Measurements from ENCODE around the gene PRTN3.
"Not testable (repeated sequence)": the region's sequence is repeated elsewhere in the genome, so short reads cannot be mapped to it uniquely, and the experiment has no call there.

The PRTN3 gene

DNA sequence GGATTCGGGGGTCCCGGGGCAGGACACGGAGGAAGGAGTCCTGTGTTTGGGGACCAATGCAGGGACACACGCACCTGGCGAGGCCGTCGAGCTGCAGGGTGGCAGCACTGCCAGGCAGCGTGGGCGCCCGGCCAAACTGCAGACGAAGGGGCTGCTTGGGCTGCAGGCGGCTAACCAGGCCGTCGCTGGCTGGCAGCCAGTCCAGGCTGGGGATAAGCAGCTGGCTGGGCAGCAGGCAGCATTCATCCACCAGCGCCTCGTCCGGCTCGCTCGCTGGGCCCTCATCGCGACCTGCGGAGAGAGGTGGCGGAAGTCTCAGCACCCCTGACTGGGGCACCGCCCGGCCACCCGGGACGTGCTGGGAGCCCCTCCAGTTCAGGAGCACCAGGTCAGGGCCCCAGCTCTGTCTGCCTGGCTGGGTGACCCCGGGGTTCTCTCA lies 30.2 kb downstream of the PRTN3 start:
- Mint-ChIP-seq H3K4me1 (ENCODE audit: low read depth) (peaks cover 5% of the 10 kb centered on the region), H3K9me3 (no peaks in the 10 kb centered on the region), H3K36me3 (ENCODE audit: low read depth) (peaks cover 13% of the 10 kb centered on the region), H3K27me3 (ENCODE audit: low read depth) (no peaks in the 10 kb centered on the region), H3K4me3 (no peak overlapping the region), H3K27ac (no peak overlapping the region)

DNA sequence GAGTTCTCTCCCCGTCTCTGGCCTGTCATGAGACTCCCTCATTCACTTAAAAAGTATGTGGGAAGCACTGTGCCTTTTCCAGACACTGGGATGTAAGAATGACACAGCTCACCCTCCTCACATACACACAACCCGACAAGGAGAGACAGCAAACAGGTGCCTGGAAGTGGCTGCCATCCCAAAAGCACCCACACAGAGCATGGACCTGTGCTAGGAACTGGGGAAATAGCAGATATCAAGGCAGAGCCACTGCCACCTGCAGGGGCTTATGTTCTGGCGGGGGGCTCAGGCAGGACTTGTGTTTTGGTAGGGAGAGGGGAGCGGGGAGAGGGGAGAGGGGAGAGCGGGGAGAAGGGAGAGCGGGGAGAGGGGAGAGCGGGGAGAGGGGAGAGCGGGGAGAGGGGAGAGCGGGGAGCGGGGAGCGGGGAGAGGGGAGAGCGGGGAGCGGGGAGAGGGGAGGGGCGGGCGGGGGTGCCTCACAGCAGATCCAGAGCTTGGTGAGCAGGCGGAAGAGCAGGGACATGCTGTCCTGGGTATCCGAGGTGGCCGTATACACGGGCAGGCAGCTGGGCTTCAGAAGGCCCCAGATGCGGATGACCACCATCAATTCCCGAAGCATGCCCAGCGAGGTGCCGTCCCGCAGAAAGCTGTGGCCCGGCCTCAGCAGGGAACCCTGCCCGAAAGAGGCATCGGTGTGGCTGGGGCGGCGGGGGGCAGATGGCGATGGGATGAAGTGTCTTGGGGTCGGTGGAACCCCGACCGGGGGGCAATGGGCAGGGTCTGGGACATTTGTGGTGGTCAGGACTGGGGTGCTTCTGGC lies 30.9 kb downstream of the PRTN3 start:
- no peaks in the 10 kb centered on the region for H3K27me3 Mint-ChIP-seq (ENCODE audit: low read depth)
- no peaks in the 10 kb centered on the region for H3K9me3 Mint-ChIP-seq
- peak overlapping the region; percentile 86 for H3K27ac Mint-ChIP-seq
- peak overlapping the region; percentile 77 for H3K4me3 Mint-ChIP-seq
- H3K4me1 Mint-ChIP-seq (ENCODE audit: low read depth): peaks cover 5% of the 10 kb centered on the region
- peaks cover 14% of the 10 kb centered on the region for H3K36me3 Mint-ChIP-seq (ENCODE audit: low read depth)

- no peaks in the 10 kb centered on the region for H3K27me3 Mint-ChIP-seq (ENCODE audit: low read depth)
- H3K27ac Mint-ChIP-seq: peak overlapping the region; percentile 86
- H3K4me3 Mint-ChIP-seq: peak overlapping the region; percentile 77
- H3K4me1 Mint-ChIP-seq (ENCODE audit: low read depth): peaks cover 5% of the 10 kb centered on the region
- H3K36me3 Mint-ChIP-seq (ENCODE audit: low read depth): peaks cover 12% of the 10 kb centered on the region
- H3K9me3 Mint-ChIP-seq: no peaks in the 10 kb centered on the region
Observed at GRCh38 chr19:872266-872951, 31.6 kb downstream of the PRTN3 start.

DNA sequence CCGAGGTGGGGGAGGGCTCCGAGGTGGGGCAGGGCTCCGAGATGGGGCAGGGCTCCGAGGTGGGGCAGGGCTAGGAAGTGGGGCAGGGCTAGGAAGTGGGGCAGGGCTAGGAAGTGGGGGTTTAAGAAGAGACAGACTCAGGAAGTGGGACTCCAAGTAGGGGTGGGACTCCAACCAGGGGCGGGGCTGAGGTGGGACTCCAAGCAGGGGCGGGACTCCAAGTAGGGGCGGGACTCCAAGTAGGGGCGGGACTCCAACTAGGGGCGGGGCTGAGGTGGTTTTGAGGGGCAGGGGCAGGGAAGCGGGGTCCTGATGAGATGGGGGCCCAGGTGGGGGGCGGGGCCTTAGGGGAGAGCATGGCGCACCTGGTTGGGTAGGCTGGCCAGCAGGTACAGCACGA lies 32.3 kb downstream of the PRTN3 start:
- Mint-ChIP-seq H3K4me3 (peak overlapping the region; percentile 64), H3K27me3 (ENCODE audit: low read depth) (no peaks in the 10 kb centered on the region), H3K4me1 (ENCODE audit: low read depth) (peaks cover 5% of the 10 kb centered on the region), H3K27ac (peak overlapping the region; percentile 83), H3K9me3 (no peaks in the 10 kb centered on the region), H3K36me3 (ENCODE audit: low read depth) (peaks cover 9% of the 10 kb centered on the region)

- H3K9me3 Mint-ChIP-seq: no peaks in the 10 kb centered on the region
- H3K36me3 Mint-ChIP-seq (ENCODE audit: low read depth): peaks cover 9% of the 10 kb centered on the region
- no peaks in the 10 kb centered on the region for H3K27me3 Mint-ChIP-seq (ENCODE audit: low read depth)
- peaks cover 5% of the 10 kb centered on the region for H3K4me1 Mint-ChIP-seq (ENCODE audit: low read depth)
- H3K27ac Mint-ChIP-seq: no peak overlapping the region
- no peak overlapping the region for H3K4me3 Mint-ChIP-seq
Observed at GRCh38 chr19:873561-874041, 32.8 kb downstream of the PRTN3 start.

DNA sequence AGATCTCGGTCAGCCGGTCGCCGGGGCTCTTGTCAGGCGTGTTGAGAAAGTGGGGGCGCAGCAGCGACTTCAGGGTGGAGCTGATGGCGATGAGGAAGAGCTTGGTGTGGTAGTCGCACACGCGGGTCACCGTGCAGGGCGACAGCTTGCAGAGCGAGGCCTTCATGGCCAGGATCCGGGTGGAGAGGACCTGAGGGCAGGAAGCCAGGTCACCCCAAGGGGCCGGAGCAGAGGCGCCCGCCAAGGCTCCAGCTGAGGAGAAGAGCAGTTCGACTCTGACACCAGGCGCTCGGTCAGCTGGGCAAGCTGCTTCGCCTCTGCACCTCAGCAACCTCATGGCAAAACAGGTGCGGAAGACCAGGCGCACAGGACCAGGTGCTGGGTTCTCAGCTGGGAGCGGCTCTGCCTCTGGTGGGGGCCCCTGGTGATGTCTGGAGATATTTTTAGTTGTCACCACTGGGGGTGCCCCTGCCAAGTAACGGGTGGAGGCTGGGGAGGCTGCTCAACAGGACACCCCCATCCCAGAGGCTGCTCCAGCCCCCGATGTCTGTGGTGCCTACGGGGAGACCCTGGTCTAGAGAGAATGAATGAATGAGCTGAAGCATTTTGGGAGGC lies 34.6 kb downstream of the PRTN3 start:
- peaks cover 8% of the 10 kb centered on the region for H3K36me3 Mint-ChIP-seq (ENCODE audit: low read depth)
- H3K27ac Mint-ChIP-seq: no peak overlapping the region
- peaks cover 5% of the 10 kb centered on the region for H3K4me1 Mint-ChIP-seq (ENCODE audit: low read depth)
- H3K4me3 Mint-ChIP-seq: no peak overlapping the region
- H3K9me3 Mint-ChIP-seq: no peaks in the 10 kb centered on the region
- no peaks in the 10 kb centered on the region for H3K27me3 Mint-ChIP-seq (ENCODE audit: low read depth)

GRCh38 chr19:876089-876488 lies 35.3 kb downstream of the PRTN3 start:
- Mint-ChIP-seq H3K4me3 (no peak overlapping the region), H3K4me1 (ENCODE audit: low read depth) (peaks cover 5% of the 10 kb centered on the region), H3K27ac (no peak overlapping the region), H3K36me3 (ENCODE audit: low read depth) (peaks cover 7% of the 10 kb centered on the region), H3K9me3 (no peaks in the 10 kb centered on the region), H3K27me3 (ENCODE audit: low read depth) (no peaks in the 10 kb centered on the region)

- peaks cover 10% of the 10 kb centered on the region for H3K36me3 Mint-ChIP-seq (ENCODE audit: low read depth)
- no peak overlapping the region for H3K4me3 Mint-ChIP-seq
- no peaks in the 10 kb centered on the region for H3K27me3 Mint-ChIP-seq (ENCODE audit: low read depth)
- H3K4me1 Mint-ChIP-seq (ENCODE audit: low read depth): peaks cover 3% of the 10 kb centered on the region
- no peaks in the 10 kb centered on the region for H3K9me3 Mint-ChIP-seq
- no peak overlapping the region for H3K27ac Mint-ChIP-seq
Observed at GRCh38 chr19:876780-877314, 36.0 kb downstream of the PRTN3 start.

GRCh38 chr19:877992-878660 lies 37.3 kb downstream of the PRTN3 start:
- not testable (repeated sequence) for H3K27ac Mint-ChIP-seq; H3K27me3 Mint-ChIP-seq (ENCODE audit: low read depth); H3K4me3 Mint-ChIP-seq; H3K4me1 Mint-ChIP-seq (ENCODE audit: low read depth); H3K9me3 Mint-ChIP-seq
- H3K36me3 Mint-ChIP-seq (ENCODE audit: low read depth): peaks cover 14% of the 10 kb centered on the region

GRCh38 chr19:878751-879561 lies 38.2 kb downstream of the PRTN3 start:
- H3K4me1 Mint-ChIP-seq (ENCODE audit: low read depth); H3K9me3 Mint-ChIP-seq; H3K4me3 Mint-ChIP-seq; H3K27me3 Mint-ChIP-seq (ENCODE audit: low read depth); H3K27ac Mint-ChIP-seq: not testable (repeated sequence)
- H3K36me3 Mint-ChIP-seq (ENCODE audit: low read depth): peaks cover 14% of the 10 kb centered on the region

DNA sequence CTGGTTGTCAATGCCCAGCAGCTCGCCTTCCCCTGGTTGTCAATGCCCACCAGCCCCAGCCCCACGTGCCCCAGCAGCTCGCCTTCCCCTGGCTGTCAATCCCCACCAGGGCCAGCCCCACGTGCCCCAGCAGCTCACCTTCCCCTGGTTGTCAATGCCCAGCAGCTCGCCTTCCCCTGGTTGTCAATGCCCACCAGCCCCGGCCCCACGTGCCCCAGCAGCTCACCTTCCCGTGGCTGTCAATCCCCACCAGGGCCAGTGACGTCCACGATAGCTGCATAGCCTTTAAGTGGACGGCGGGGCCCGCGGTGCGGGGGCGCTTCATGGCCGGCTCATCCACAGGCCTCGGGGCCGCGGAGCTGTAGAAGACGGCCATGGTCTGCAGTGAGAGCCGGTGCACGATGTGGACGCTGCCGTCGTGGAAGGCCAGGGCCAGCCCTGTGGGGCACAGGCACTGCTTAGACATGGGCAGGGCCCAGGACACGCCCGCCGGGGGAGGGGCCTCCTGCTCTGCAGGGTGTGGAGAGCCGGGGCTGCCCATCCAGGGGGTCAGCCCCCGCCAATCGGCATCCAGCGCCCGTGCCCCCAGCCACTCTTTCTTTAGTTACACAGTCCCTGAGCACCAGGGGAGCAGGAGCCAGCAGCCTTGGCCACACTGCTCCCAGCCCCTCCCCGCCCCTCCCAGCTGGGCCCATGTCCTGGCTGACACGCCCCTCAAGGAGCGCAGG lies 39.1 kb downstream of the PRTN3 start:
- peaks cover 16% of the 10 kb centered on the region for H3K36me3 Mint-ChIP-seq (ENCODE audit: low read depth)
- H3K4me1 Mint-ChIP-seq (ENCODE audit: low read depth): no peaks in the 10 kb centered on the region
- no peak overlapping the region for H3K4me3 Mint-ChIP-seq
- no peaks in the 10 kb centered on the region for H3K27me3 Mint-ChIP-seq (ENCODE audit: low read depth)
- no peak overlapping the region for H3K27ac Mint-ChIP-seq
- no peaks in the 10 kb centered on the region for H3K9me3 Mint-ChIP-seq

DNA sequence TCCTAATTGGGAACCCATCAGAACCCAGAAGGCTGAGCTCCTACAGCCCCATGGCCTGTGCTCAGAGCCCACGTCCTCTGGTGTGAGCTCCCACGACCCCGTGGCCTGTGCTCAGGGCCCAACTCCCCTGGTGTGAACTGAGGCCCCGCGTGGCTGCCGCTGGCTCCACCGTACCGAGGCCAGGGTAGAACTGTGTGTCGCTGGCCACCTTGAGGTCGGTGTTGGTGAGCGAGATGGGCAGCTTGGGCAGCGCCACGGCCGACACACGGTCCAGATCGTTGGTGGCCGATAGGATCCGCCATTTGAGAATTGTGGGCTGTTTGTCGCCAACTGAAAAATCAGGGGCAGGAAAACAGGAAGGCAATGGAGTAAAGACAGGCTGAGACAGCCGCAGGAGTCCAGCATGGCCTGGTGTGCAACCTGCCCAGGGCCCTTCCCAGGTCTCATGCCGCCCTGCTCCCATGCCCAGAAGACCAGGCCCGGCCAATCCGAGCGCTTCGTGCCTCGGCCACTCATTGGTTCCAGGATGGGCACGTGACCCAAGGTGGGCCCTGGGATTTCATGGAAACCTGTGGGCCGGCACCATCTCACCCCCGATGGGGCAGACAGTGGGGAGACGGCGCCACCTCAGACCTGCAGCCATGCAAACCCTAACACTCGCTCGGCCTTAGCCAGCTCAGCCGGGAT lies 40.7 kb downstream of the PRTN3 start:
- no peaks in the 10 kb centered on the region for H3K27me3 Mint-ChIP-seq (ENCODE audit: low read depth)
- H3K27ac Mint-ChIP-seq: no peak overlapping the region
- no peaks in the 10 kb centered on the region for H3K4me1 Mint-ChIP-seq (ENCODE audit: low read depth)
- H3K9me3 Mint-ChIP-seq: no peaks in the 10 kb centered on the region
- peaks cover 16% of the 10 kb centered on the region for H3K36me3 Mint-ChIP-seq (ENCODE audit: low read depth)
- H3K4me3 Mint-ChIP-seq: no peak overlapping the region
